GM19372 (cell line): ENCODE results near the gene TMCO6.
"Not testable (repeated sequence)": the region's sequence is repeated elsewhere in the genome, so short reads cannot be mapped to it uniquely, and the experiment has no call there.

Experiments used
- ATAC-seq: cut with Tn5 transposase; IDR thresholded peaks from one replicate; pipeline ENCODE4 v1.9.1; 2021; ENCODE audit warnings: mild to moderate bottlenecking, low read depth, moderate library complexity; ENCODE audit not compliant: unreplicated experiment

The TMCO6 gene

DNA sequence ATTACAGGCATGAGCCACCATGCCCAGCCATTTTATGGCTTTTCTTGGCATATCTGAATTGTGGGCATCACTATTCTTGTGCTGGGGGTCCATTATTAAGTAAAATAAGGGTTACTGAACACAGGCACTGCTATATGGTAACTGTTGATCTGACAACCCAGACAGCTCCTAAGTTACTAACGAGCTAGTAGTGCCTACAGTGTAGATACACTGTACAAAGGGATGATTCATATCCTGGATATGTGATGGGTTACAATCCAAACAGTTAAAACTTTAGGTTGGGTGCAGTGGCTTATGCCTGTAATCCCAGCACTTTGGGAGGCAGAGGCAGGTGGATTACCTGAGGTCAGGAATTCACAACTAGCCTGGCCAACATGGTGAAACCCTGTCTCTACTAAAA, 10.5 kb upstream of the TMCO6 start:
- ATAC-seq = no peak

DNA sequence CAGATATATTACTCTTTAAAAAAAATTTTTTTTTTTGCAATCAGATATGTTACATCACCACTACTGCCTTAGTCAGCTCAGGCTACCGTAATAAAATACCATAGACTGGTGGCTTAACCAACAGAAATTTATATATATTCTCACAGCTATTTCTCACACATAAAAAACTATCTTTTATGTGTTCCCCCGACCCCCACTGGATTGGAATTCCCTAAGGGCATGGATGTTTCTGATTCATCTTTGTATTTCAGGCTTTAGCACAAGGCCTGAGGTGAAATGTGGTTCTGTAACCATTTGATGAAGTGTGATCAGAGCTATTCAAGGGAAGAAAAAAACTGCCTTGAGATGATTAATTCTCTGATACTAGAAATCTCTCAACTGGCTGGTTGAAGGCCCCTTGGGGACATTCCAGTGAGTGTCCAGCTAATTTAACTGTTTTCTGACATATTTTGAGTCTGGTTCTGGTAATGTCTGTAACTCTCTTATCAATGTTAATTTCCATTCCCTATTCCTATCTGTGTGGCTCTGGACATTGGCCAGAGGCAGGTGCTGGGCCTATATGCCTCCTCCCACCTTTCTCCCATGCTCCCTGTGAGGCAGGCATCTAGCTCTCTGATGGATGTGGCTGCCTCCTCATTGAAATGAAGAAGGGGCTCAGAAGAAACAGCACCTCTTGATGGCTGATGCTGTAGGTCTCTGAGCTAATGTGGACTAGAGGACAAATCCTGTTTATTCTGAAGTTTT, 8.8 kb upstream of the TMCO6 start:
- no peak for ATAC-seq

DNA sequence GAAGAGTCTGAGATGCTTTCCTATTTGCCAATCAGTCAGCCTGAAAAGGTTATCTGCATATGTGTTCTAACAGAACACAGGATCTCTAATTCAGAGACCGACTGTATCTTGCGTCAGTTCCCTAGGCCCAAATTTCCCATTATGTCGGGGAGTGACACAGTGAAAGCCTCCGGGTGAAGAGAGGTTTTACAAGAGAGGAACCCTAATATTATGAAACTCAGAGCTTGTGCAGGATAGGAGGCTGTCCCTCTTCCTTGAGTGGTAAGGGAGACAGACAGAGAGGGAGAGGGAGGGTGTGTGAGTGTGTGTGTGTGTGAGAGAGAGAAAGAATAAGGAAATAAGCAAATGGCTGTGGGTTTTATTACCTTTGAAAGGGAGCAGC, 8.2 kb upstream of the TMCO6 start:
- ATAC-seq = no peak

DNA sequence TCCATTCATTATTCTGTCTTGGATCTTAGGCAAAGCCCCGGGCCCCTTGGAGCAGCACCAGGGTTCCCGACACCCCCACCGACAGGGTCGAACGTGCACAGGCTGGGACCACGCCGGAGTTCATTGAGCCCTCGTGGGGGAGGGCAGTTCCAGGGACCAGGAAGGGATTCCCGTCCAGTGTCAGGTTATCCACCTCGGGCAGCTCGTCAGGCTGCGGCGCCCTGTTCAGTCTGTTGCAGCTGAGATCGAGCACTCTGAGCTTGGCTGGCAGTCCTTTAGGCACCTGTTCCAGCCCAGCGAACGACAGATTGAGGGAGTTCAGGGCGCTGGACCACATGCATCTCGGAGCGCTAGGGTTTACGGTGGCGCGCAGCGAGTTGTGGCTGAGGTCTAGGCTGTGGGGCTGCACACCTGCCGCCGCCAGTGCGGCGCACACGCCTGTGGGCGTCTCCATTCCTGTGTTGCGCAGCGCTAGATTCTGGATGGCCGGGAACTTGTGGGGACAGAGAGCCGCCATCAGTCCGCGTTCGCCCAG, 7.4 kb upstream of the TMCO6 start:
- peak; percentile 38 for ATAC-seq

DNA sequence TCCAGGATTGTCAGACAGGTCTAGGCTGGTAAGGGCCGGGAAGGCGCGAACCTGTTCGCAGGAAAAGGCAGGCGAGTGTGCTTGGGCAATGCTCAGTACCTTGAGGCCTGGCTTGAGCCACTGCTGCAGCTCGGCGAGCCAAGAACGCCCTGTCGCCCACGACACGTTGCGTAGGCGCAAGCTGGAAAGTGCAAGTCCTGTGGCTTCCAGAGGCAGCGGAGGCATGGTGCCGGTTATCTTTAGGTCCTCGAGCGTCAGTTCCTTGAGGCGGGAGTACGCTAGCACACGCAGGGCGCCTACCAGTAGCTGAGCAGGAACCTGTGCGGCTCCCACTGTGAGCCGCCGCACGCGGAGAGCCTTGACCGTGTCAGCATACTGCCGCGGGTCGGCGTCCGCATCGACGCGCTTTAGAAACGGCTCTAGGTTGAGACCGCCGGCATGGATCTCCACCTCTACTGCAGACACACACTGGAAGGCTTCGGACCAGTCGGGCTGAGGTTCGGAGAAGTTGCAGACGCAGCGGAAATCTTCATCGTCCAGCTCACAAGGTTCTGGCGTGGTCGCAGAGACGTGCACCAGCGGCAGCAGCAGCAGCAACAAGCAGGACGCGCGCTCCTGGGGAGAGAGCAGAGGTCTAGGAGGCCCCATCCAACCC, 6.8 kb upstream of the TMCO6 start:
- ATAC-seq = peak; percentile 63

DNA sequence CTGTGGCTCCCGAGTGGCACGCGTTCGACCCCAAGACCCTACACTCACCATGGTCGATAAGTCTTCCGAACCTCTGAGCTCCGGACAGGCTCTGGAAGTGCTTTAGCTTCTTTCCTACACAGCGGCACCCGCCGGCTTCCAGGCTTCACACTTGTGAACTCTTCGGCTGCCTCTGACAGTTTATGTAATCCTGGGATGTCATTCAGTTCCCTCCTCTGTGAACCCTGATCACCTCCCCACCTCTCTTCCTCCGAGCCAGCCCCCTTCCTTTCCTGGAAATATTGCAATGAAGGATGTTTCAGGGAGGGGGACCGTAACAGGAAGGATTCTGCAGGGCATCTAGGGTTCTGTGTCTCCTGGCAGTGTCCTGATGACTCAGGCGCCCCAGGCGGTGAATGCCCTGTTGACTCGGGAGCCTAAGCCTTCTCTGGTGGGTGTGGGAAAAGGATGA, 6.2 kb upstream of the TMCO6 start, which contains the start of gene CD14:
CD14 (minus strand) TSS at position 155 of the 451 bp plus-strand sequence; CDS start at position 51, 104 bp downstream.
- no peak for ATAC-seq

DNA sequence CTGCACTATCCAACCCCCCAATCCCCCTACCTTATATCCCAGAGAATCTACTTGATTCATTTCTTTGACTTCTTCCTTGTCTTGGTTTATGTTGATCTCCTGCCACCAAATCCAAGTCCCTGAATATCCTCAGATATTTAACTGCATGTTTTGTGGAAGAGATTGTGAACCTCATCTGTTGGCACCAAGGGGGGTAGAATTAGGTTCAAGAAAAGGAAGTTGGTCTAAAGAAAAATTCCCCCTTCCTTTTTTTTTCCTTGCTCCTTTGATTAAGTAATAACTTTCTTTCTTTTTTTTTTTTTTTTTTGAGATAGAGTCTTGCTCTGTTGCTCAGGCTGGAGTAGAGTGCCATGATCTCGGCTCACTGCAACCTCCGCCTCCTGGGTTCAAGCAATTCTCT, 5.8 kb upstream of the TMCO6 start:
- ATAC-seq = no peak

DNA sequence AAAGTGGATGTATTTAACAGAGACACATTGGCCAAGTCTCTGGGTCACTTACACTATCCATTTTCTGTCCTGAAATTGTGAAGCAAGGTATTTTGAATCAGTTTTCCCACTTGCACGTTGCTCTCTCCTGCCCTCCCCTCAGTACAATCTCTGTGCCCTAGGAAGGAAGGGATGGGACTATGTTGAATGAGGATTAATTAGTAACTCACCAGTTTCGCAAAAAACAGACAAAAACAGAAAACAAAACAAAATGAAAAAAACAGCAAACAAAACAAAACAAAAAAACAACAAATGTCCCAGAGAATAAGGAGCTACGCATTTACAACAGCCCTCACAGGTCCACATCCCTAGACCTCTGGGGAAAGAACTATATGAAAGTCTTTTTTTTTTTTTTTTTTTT, 5.1 kb upstream of the TMCO6 start:
- ATAC-seq = no peak

DNA sequence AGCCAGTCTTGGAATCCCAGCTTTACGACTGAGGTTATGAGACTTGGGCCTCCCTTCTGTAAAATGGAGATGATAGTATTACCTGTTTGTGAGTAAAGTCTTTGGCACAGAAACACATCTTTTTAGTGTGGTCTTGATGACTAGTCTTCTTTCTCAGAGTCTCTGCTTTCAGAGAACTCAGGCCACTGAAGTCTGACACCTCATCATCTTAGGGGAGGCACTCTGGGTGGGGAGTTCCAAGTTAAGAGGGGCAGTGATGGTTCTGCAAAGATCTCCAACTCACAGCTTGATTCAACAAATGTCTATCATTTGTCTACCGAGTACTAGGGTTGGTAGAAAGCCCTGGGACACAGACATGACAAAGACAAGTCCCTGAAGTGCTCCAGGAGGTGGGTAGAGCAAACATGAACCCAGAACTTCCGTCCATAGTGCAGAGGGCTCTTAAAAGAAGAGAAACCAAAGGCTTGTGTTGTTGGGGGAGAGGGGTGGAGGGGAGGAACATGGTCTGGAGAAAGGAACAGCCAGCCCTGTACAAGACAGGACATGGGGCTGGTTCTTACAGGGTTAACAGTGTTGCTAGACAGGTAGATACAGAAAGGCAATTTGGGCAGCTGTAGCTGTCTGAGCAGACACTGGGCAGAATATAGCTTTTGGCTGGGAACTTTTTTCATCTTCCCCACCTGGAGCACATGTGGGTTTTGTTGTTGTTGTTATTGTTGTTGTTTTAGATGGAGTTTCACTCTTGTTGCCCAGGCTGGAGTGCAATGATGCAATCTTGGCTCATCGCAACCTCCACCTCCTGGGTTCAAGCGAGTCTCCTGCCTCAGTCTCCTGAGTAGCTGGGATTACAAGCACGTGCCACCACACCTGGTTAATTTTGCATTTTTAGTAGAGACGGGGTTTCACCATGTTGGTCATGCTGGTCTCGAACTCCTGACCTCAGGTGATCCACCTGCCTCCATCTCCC, 3.7 kb upstream of the TMCO6 start:
- no peak for ATAC-seq

DNA sequence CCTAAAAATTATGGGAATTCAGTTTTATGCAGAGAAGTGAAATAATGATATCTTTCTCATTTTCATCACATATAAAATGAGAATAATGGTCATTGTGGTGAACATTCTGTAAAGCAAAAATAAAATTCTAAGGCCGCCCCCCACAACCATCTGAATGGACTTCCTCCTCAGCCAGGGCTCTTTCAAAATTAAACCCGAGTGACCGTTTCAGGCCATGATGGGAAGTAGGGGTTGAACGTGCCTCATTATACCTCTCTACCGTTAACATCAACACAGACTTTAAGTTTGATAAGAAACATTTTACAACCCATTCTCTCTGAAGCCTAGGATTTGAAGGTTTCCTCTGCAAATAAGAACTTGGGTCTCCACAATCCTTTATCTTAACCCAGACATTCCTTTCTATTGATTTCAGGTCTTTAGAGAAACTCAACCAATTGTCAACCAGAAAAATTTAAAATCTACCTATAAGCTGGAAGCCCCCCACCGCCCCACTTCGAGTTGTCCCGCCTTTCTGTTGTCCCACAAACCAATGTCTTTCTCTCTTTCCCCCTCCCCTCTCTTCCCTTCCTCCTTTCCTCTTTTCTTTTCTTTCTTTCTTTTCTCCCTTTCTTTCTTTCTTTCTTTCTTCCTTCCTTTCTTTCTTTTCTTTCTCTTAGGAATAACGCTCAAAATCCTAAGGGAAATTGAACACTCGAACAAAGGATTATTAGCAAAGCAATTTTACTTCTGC, 1.7 kb upstream of the TMCO6 start:
- ATAC-seq = no peak

DNA sequence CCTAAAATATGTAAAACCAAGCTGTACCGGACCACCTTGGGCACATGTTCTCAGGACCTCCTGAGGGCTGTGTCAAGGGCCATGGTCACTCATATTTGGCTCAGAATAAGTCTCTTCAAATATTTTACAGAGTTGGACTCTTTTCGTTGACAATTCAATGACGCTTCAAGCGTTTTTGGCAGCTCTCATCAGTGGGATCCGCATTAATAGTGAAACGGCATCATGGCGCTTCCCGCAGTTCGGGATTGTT, 428 bp upstream of the TMCO6 start:
- ATAC-seq = not testable (repeated sequence)

DNA sequence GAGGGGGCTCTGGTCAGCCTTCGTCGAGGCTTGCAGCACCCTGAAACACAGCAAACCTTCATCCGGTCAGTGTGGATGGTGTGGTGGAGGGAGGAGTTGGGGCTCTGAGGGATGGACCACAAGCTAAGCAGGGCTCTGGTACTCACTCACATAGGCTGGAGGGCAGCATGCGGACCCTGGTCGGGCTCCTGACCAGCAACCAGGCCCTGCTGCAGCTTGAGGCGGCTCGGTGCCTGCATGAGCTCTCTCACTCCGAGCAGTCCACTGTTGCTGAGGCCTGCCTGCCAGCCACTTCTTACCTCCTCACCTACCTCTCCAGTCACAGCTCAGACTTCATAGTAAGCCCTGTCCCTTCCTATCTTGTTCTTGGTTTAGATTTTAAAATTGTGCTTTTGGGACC, 2.5 kb downstream of the TMCO6 start:
- no peak for ATAC-seq

DNA sequence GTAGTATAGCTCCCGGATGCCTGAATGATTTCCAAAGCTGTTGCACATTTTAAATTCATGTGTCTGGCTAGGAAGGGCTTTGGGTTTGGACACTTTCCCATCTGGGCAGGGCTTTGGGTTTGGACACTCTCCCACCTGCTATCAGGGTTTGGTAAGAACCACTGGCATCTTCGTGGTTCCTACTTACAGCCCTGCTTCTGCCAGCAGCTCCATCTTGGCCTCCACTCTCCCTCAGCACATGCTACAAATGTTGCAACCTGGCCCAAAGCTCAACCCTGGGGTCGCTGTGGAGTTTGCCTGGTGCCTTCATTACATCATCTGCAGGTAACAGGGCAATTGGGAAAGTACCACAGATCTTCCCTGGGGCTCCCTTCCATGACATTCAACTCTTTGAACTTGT, 3.5 kb downstream of the TMCO6 start:
- ATAC-seq = no peak

DNA sequence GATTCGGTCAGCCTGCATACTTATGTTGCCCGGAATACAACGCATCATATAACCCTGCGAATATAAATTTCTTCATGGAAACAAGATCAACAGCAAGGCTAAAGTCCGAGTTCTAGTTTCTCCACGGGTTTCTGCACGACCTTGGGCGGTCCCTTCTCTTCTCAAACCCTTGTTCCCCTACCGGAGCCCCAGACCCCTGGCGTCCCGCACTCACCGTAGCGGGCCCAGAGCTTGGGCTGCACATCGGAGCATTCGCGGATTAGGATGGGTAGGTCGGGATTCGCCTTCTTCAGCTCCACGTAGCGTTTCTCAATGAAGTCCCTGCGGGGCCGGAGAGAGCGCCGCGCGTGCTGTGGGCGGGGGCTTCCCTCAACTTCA, 7.8 kb downstream of the TMCO6 start:
- ATAC-seq = peak; percentile 33

DNA sequence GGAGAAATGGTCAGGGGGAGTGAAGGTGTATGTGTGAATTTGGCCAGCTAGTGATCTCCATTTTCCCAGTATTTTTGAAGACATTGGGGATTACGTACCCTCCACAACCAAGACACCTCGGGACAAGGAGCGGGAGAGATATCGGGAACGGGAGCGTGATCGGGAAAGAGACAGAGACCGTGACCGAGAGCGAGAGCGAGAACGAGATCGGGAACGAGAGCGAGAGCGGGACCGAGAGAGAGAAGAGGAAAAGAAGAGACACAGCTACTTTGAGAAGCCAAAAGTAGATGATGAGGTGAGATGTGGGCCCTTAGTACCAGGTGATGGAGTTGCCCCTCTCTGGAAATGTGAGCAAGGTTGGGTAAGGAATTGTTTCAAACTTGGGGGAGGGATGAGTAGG, 19.6 kb downstream of the TMCO6 start:
- no peak for ATAC-seq

DNA sequence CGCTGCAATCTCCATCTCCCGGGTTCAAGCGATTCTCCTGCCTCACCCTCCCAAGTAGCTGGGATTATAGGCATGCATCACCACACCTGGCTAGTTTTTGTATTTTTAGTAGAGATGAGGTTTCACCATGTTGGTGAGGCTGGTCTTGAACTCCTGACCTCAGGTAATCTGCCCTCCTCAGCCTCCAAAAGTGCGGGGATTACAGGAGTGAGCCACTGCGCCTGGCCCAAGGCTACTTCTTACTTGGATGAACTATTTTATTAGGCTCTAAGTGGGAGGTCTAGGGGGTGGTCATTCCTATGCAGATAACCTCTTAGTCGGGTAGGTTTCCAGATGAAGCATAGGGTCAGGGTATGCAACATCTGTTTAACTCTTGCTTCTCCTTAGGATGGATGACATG, 21.1 kb downstream of the TMCO6 start:
- not testable (repeated sequence) for ATAC-seq

DNA sequence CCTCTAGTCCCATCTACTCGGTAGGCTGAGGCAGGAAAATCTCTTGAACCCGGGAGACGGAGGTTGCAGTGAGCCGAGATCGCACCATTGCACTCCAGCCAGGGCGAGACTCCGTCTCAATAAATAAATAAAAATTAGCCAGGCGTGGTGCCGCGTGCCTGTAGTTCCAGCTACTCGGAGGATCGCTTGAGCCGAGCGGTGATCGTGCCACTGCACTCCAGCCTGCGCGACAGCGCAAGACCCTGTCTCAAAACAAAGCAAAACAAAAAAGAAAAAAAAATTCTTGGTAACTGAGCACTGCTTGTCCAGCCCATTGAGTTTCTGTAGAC, 24.7 kb downstream of the TMCO6 start:
- ATAC-seq = no peak

DNA sequence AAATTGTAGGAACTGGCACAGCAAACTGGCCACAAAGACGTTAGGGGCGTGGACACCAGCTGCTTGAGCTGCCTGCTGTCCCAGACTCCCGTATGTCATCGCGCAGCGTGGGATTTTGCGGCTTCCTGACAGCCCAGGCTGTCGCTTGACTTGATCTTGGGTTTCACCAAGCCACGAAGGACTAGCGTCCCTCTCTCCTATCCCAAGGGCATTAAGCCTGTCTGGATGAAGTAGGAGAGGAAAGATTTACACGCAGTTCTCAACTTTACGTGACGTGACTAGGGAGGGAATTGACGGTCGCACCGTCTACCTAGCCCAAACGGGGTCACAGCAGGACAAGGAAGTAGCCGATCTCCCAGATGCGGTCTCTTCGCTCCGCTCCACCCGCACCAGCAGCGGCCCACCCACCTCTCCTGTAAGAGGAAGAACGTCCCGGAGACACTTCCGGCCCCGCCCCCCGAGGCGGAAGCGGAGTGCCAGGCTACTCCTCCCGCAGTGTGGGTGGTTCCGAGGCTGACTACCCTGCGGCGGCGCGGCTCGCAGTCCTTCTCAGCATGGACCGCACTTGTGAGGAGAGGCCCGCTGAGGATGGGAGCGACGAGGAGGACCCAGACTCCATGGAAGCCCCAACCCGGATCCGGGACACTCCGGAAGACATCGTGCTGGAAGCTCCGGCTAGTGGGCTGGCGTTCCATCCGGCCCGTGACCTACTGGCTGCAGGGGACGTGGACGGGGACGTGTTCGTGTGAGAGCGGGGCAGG, 25.3 kb downstream of the TMCO6 start, which contains the start of gene WDR55:
WDR55 (plus strand) TSS at position 546 of the 761 bp plus-strand sequence; CDS start at position 555, 9 bp downstream.
- ATAC-seq = peak; percentile 97

DNA sequence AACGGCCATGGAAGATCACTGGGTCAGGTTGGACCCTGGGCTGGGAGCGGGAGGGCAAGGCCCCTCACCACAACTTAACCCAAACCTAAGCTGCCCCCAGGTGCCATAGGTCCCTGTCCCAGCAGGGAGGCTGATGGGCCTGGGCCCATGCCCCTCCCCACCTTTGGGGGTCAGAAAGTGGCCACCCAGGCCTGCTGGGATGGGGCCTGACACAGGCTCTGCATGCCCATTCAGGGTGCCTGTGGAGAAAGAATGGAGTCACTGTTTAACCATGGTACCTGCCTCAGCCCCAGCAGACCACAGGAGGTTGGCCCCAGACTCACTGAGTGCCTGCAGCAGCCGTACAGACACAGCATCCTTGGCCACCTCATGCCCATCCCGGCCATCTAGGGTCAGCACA, 31.8 kb downstream of the TMCO6 start:
- not testable (repeated sequence) for ATAC-seq
